Right atrium auricular region (tissue), 2 donors: ENCODE results near the gene MGMT. TPM values are rescaled to one million over a fixed set of nuclear protein-coding genes. Genes with fewer than 3 reads are reported as not detected.

Source experiments
- DNase-seq: peaks from one replicate; pipeline ENCODE4 v3.0.0-alpha.2; 2019; ENCODE audit warnings: low spot score
- H3K27ac ChIP-seq, 2 donors: fragments of 200-600 bp; sonication (generic); 1 replicate in 1 of 2; 2 replicates in 1 of 2; pipeline ENCODE4 v1.5.1; 2016 to 2019
- H3K27me3 ChIP-seq, 2 donors: fragments of 200-600 bp; sonication (generic); one replicate each; pipeline versions ENCODE4 v1.5.1 to v1.6.0; 2017 to 2019
- H3K36me3 ChIP-seq: fragments of 200-600 bp; sonication (generic); one replicate; pipeline ENCODE4 v1.5.1; 2016
- H3K4me1 ChIP-seq, 2 donors: fragments of 200-600 bp; sonication (generic); one replicate each; pipeline versions ENCODE4 v1.5.1 to v1.6.0; 2017 to 2019
- H3K4me3 ChIP-seq, 2 donors: fragments of 200-600 bp; sonication (generic); 1 replicate in 1 of 2; 2 replicates in 1 of 2; pipeline ENCODE4 v1.5.1; 2017 to 2019; ENCODE audit warnings: mild to moderate bottlenecking in 1 of 2, moderate library complexity in 1 of 2
- H3K9me3 ChIP-seq, 2 donors: fragments of 200-600 bp; sonication (generic); one replicate each; pipeline ENCODE4 v1.5.1; 2019
- CTCF ChIP-seq, 2 donors: fragments of 200-600 bp; sonication (generic); IDR thresholded peaks; one replicate each; pipeline ENCODE4 v1.5.1; 2019; ENCODE audit warnings: antibody characterized with exemption in 2 of 2
- total RNA-seq, 2 donors: library from RNA; depleted of rRNA; stranded (reverse); fragments of >200 nt; gene quantifications; one replicate each; pipeline ENCODE4 v1.1.0, GENCODE V29; 2016

The MGMT gene
- total RNA-seq, 2 donors from 2014 or later: 18.2 to 19.2 TPM

GRCh38 chr10:129675027-129675769, 208.2 kb downstream of the MGMT start:
- Histone ChIP-seq H3K27me3 (no peaks in the 10 kb centered on the region), H3K4me1 (no peaks in the 10 kb centered on the region), H3K27ac (no peak overlapping the region), H3K4me3 (no peak overlapping the region), H3K9me3 (peaks cover 0 to 7% of the 10 kb centered on the region in 2 donors), H3K36me3 (no peaks in the 10 kb centered on the region)
- TF ChIP-seq CTCF (IDR thresholded peaks at IDR 0.05): no peak
- DNase-seq: no peak

- H3K4me3 ChIP-seq: no peak overlapping the region
- H3K4me1 ChIP-seq: no peaks in the 10 kb centered on the region
- peaks cover 0 to 1% of the 10 kb centered on the region in 2 donors for H3K9me3 ChIP-seq
- DNase-seq: no peak
- H3K36me3 ChIP-seq: no peaks in the 10 kb centered on the region
- no peak for TF ChIP-seq CTCF (IDR thresholded peaks at IDR 0.05)
- no peak overlapping the region for H3K27ac ChIP-seq
- H3K27me3 ChIP-seq: no peaks in the 10 kb centered on the region
These were observed 209.0 kb downstream of the MGMT start for GRCh38 chr10:129676014-129676413.

- H3K4me3 ChIP-seq: no peak overlapping the region
- DNase-seq: no peak
- H3K27me3 ChIP-seq: no peaks in the 10 kb centered on the region
- TF ChIP-seq CTCF (IDR thresholded peaks at IDR 0.05): no peak
- H3K4me1 ChIP-seq: no peaks in the 10 kb centered on the region
- no peak overlapping the region for H3K27ac ChIP-seq
- no peaks in the 10 kb centered on the region for H3K36me3 ChIP-seq
- no peaks in the 10 kb centered on the region for H3K9me3 ChIP-seq
These were observed 210.4 kb downstream of the MGMT start for GRCh38 chr10:129677377-129677927.

GRCh38 chr10:129678186-129678585, 211.1 kb downstream of the MGMT start:
- DNase-seq: no peak
- no peaks in the 10 kb centered on the region for H3K27me3 ChIP-seq
- no peak for TF ChIP-seq CTCF (IDR thresholded peaks at IDR 0.05)
- no peak overlapping the region for H3K4me3 ChIP-seq
- H3K36me3 ChIP-seq: no peaks in the 10 kb centered on the region
- H3K4me1 ChIP-seq: no peaks in the 10 kb centered on the region
- no peak overlapping the region for H3K27ac ChIP-seq
- H3K9me3 ChIP-seq: no peaks in the 10 kb centered on the region

GRCh38 chr10:129679207-129679606, 212.2 kb downstream of the MGMT start:
- Histone ChIP-seq H3K4me3 (no peak overlapping the region), H3K4me1 (no peaks in the 10 kb centered on the region), H3K9me3 (no peaks in the 10 kb centered on the region), H3K27ac (no peak overlapping the region), H3K36me3 (no peaks in the 10 kb centered on the region), H3K27me3 (no peaks in the 10 kb centered on the region)
- TF ChIP-seq CTCF (IDR thresholded peaks at IDR 0.05): no peak
- DNase-seq: no peak
